ENCODE data around the gene KHDRBS2.

KHDRBS2 gene

GRCh38 chr6:62174548-62174947, 111.5 kb downstream of the KHDRBS2 start:
- no peak for DNase-seq

GRCh38 chr6:62167736-62168135, 118.3 kb downstream of the KHDRBS2 start:
- no peak for DNase-seq

DNA sequence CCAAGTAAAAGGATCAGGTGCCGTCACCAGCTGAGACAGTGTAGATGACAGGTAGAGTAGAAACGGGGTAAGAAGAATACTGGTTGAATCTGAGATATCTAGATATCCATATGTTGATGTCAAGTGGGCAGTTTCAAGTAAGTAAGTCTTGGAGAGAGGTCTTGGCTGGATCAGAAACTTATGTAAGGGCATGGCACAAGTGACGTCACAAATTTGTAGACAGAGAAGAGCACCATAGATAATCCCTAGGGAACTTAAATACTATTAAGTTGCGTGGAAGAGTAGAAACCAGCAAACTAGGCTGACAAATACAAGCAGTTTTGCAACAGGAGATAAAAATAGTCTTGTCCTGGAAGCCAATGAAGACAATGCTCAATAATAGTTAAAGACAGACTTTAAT, 123.2 kb downstream of the KHDRBS2 start:
- DNase-seq: no peak

DNA sequence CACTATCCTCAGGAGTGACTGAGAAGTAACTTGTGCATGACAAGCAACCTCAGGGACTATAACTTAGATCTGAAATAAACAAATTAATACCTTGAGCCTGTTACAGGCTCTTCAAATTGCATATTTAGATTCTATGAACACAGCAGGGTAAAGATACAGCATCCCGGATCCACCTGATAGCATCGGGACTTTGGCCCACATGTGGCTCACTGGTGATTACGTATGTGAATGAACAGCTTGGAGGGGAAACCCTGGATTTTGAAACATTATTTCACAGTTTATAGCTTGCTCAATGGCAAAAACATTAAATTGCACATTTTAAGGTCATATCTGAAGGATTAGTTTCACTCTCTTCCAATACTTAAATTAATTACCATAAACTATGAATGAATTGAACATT, 133.2 kb downstream of the KHDRBS2 start:
- DNase-seq: no peak

DNA sequence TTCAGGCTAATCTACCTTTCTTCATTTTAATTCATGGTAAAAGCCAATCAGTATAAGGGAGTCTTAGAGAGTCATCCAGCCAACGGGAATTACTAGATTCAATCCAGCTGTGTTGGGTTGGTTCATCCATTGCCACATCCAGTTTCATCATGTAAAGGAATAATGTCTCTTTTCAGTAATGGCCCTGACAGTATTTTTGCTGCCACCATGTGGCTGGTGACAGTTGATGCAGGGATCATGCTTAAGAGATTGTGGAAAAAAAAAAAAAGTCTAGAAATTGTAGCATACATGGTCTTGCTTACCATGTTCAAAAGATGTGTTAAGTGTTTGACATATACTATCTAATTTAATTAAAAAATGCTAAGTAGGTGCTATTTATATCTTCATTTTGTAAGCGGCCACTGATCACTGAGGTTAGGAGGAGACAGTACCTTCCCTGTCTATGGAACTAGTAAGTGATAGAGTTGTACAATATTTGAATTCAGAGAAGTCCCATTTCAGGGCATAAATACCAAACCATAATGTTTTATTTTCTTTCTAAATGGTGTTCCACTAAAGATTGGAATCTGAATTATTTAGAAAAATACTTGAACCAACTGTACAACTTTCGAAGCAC, 135.9 kb downstream of the KHDRBS2 start:
- DNase-seq: no peak

- no peak for DNase-seq
Observed at GRCh38 chr6:62146954-62147853, 138.8 kb downstream of the KHDRBS2 start.

- no peak for DNase-seq
Observed at GRCh38 chr6:62129127-62129526, 156.9 kb downstream of the KHDRBS2 start.

DNA sequence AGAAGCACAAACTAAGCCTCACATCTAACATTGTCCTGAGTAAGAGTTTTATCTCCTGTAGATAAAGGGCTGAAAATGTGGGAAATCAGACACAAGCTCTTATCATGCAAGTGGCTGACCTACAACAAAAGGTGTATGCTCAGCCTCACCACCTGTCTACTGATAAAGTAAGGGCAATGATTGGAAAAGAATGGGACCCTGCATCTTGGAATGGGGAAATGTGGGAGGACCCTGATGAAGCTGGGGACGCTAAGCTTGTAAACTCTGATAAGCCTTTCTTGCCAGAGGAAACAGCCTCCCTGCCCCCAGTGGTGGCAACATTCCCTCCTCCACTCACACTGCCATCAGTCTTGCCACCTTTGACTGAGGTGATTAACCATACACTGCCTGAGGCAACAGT, 166.6 kb downstream of the KHDRBS2 start:
- DNase-seq: no peak

- no peak for DNase-seq
Observed at GRCh38 chr6:62103186-62103859, 182.7 kb downstream of the KHDRBS2 start.

GRCh38 chr6:62102387-62102786, 183.6 kb downstream of the KHDRBS2 start:
- DNase-seq: no peak

GRCh38 chr6:62090442-62091229, 195.4 kb downstream of the KHDRBS2 start:
- no peak for DNase-seq

- no peak for DNase-seq
Observed at GRCh38 chr6:62089781-62090180, 196.2 kb downstream of the KHDRBS2 start.

- no peak for DNase-seq
Observed at GRCh38 chr6:62086047-62086446, 200.0 kb downstream of the KHDRBS2 start.

- DNase-seq: no peak
Observed at GRCh38 chr6:62075869-62076268, 210.2 kb downstream of the KHDRBS2 start.

DNA sequence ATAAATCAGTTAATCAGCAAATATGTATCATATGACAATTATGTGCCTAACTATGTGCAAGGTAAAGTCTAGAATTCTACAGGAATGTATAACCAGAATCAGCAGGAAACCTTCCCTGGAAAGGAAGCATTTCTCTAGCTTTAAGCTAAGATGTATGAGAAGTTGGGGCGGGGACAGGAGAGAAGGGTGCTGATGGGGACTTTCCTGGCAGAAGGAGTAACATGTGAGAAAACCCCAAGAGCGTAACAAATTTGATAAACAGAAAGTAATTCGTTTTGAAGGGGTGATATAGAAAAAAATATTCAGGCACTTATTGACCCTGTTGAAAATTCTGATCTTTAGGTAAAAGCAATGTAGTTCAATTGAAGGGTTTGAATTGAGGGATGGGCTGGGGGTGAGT, 226.1 kb downstream of the KHDRBS2 start:
- DNase-seq: no peak

DNA sequence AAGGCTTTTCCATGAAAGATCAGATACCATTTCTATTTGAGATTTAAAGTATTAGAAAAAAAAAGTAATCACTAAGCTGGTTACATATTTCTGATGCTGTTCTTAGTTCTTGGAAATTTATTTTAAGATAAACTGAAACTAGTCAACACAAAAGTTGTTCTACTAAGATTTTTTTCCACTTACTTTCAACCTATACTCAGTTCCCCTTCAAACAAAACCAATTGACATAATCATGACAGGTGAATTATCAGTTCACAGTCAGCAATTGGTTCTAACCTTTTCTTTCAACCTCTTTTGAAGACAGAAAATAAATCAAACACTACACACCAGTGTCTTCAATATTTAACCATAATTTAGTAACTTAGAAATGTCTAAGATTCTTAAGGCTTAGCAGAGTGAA, 228.7 kb downstream of the KHDRBS2 start:
- no peak for DNase-seq

- no peak for DNase-seq
Observed at GRCh38 chr6:62045502-62045901, 240.5 kb downstream of the KHDRBS2 start.

- no peak for DNase-seq
Observed at GRCh38 chr6:62043084-62043483, 242.9 kb downstream of the KHDRBS2 start.

- DNase-seq: no peak
Observed at GRCh38 chr6:62042429-62042828, 243.6 kb downstream of the KHDRBS2 start.

DNA sequence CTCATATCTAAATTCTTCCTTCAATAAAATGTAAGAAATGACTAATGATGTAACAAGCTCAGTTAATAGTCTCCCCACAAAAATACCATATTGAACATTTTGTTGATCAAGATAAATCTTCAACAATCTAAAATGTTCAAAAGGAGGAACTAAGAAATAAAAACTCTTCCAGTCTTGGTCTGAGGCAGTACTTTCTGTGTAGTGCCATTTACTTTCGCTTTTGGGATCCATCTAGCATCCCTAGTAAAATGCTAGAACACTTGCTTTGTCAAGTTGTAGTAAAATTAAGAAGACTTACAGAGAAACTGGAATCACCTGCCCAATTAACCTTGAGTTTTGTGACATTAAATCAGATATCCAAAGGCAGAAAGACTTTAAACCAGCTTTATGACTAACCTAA, 246.4 kb downstream of the KHDRBS2 start:
- no peak for DNase-seq

- no peak for DNase-seq
Observed at GRCh38 chr6:62037445-62037844, 248.6 kb downstream of the KHDRBS2 start.

DNA sequence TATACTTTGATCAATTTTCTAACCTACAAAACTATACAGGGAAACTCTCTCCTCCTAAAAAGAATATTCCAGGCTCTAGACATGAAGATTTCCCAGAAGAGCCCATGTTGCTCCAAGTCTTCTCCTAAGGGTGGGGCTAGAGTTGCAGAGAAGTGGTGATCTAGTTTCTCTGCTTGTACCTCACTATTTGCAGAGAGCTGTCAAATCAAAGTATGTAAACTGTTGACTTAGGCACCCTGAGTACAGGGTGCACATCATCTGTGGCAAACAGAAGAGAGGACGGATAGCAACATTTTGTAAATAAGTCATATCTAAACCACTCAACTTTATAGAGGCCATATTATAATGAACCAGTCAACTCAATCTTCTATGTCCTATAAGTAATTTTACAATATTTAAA, 250.1 kb downstream of the KHDRBS2 start:
- no peak for DNase-seq

- DNase-seq: no peak
Observed at GRCh38 chr6:62013719-62014118, 272.3 kb downstream of the KHDRBS2 start.
